ENCODE results near the gene RASL10B.

GRCh38 chr17:35757243-35757642 is 25.8 kb downstream of the RASL10B start:
- TF ChIP-seq EZH2phosphoT487 (IDR thresholded peaks at IDR 0.05; ENCODE audit: insufficient read depth, low read depth) (no peak), EZH2 (IDR thresholded peaks at IDR 0.05; ENCODE audit: insufficient read depth, poor library complexity, severe bottlenecking) (no peak)
